22Rv1 (cell line): Measurements from ENCODE around the gene IKZF3.

Source experiments
- H3K27ac ChIP-seq: fragments of 450-650 bp; 2 replicates; pipeline ENCODE4 v1.5.1; 2017
- CTCF ChIP-seq: fragments of 450-650 bp; IDR thresholded peaks from 2 replicates; pipeline ENCODE4 v1.5.1; 2017; ENCODE audit warnings: mild to moderate bottlenecking
- ZFX ChIP-seq: fragments of 450-650 bp; IDR thresholded peaks from 2 replicates; pipeline ENCODE4 v1.6.1; 2017; ENCODE audit warnings: antibody characterized with exemption, borderline replicate concordance

The IKZF3 gene

GRCh38 chr17:39709319-39709997 is 154.7 kb downstream of the IKZF3 start:
- no peak for TF ChIP-seq CTCF
- no peak for TF ChIP-seq ZFX
- no peak overlapping the region for H3K27ac ChIP-seq
